ENCODE data around the gene UBP1. TPM values are rescaled to one million over a fixed set of nuclear protein-coding genes. Genes with fewer than 3 reads are reported as not detected.

UBP1 gene
- total RNA-seq, 1 donor from 2014 or later: 62.9 TPM

DNA sequence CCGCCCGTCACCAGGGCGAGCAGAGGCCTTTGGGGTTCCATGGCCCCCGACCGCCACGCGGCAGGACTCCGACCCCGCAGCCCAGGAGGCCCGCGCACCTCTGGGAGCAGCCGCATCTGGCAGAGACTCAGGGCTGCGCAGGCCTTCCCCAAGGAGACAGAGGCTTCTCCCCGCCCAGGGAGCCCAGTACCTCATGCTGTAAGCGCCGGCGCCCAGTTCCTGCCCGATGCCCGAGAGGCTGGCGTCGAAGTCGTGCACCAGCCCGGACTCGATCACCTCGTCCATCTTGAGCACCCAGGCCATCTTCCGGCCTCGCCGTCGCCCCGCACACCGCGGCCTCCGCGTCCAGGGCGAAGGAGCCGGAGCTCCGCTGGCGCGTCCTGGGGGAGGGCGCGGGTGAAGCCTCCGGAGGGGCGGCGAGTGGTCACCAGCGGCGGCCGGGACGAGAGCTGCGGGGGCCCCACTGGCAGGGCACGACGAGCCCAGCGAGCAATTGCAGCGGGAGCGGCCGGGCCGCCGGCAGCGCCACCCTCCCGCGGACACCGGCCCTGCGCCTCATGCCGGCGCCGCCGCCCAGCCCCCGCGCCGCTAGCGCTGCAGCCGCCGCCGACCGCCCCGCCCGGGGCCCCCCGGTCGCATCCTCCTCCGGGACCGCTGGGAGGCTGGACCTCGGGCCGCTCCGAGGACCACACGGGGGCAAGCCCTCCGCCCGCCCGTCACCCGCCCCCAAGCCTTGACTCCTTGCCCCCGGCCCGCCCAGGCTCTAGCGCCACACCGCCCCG, 468 bp downstream of the UBP1 start:
- intact Hi-C loops (cut with DNase I): no loop called here
- ATAC-seq: peak; percentile 61
- Histone ChIP-seq H3K27ac (peak overlapping the region; percentile 97), H3K36me3 (no peaks in the 10 kb centered on the region), H3K27me3 (no peaks in the 10 kb centered on the region), H3K4me3 (peak overlapping the region; percentile 92), H3K9me3 (no peaks in the 10 kb centered on the region), H3K4me1 (peaks cover 44% of the 10 kb centered on the region)
- peak; percentile 85 for DNase-seq
- TF ChIP-seq, protein P1, sequence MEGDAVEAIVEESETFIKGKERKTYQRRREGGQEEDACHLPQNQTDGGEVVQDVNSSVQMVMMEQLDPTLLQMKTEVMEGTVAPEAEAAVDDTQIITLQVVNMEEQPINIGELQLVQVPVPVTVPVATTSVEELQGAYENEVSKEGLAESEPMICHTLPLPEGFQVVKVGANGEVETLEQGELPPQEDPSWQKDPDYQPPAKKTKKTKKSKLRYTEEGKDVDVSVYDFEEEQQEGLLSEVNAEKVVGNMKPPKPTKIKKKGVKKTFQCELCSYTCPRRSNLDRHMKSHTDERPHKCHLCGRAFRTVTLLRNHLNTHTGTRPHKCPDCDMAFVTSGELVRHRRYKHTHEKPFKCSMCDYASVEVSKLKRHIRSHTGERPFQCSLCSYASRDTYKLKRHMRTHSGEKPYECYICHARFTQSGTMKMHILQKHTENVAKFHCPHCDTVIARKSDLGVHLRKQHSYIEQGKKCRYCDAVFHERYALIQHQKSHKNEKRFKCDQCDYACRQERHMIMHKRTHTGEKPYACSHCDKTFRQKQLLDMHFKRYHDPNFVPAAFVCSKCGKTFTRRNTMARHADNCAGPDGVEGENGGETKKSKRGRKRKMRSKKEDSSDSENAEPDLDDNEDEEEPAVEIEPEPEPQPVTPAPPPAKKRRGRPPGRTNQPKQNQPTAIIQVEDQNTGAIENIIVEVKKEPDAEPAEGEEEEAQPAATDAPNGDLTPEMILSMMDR (IDR thresholded peaks at IDR 0.05): no peak

GRCh38 chr3:33438881-33439545, 1.2 kb downstream of the UBP1 start:
- ATAC-seq (no peak), DNase-seq (no peak)
- Histone ChIP-seq H3K36me3 (no peaks in the 10 kb centered on the region), H3K4me3 (peak overlapping the region; percentile 92), H3K9me3 (no peaks in the 10 kb centered on the region), H3K27ac (peak overlapping the region; percentile 97), H3K27me3 (no peaks in the 10 kb centered on the region), H3K4me1 (peaks cover 48% of the 10 kb centered on the region)
- intact Hi-C loops (cut with DNase I): no loop called here
- TF ChIP-seq, protein P1 (IDR thresholded peaks at IDR 0.05): no peak

GRCh38 chr3:33438284-33438668, 1.9 kb downstream of the UBP1 start:
- Histone ChIP-seq H3K9me3 (no peaks in the 10 kb centered on the region), H3K4me3 (peak overlapping the region; percentile 92), H3K36me3 (no peaks in the 10 kb centered on the region), H3K27ac (peak overlapping the region; percentile 97), H3K27me3 (no peaks in the 10 kb centered on the region), H3K4me1 (peaks cover 54% of the 10 kb centered on the region)
- ATAC-seq (no peak), DNase-seq (no peak)
- TF ChIP-seq, protein P1 (IDR thresholded peaks at IDR 0.05): no peak
- intact Hi-C loops (cut with DNase I): no loop called here

GRCh38 chr3:33437556-33438283, 2.5 kb downstream of the UBP1 start:
- Histone ChIP-seq H3K27ac (peak overlapping the region; percentile 97), H3K27me3 (no peaks in the 10 kb centered on the region), H3K4me3 (peak overlapping the region; percentile 92), H3K9me3 (no peaks in the 10 kb centered on the region), H3K4me1 (peaks cover 57% of the 10 kb centered on the region), H3K36me3 (no peaks in the 10 kb centered on the region)
- DNase-seq: no peak
- TF ChIP-seq, protein P1 (IDR thresholded peaks at IDR 0.05): no peak
- no peak for ATAC-seq
- intact Hi-C loops (cut with DNase I): no loop called here

DNA sequence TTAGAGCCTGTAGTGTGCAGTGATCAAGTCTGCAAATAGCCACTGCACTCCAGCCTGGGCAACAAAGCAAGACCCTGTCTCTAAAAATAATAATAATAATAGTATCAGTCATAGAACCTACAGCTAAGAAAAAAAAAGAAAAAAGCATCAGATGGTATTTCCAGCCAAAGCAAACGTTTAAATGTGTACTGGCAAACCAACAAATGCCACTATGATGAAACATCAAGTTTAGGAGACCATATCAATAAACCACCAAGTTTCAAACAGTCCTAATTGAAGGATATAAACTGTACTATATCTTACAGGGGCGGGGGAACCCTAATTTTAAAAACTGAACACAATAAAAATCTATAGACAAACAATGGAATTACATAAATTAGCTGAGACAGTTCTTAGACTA, 6.4 kb downstream of the UBP1 start:
- no peak overlapping the region for H3K4me3 ChIP-seq
- no peaks in the 10 kb centered on the region for H3K36me3 ChIP-seq
- no peak overlapping the region for H3K27ac ChIP-seq
- TF ChIP-seq, protein P1 (IDR thresholded peaks at IDR 0.05): no peak
- intact Hi-C loops (cut with DNase I): no loop called here
- ATAC-seq: no peak
- H3K9me3 ChIP-seq: no peaks in the 10 kb centered on the region
- no peaks in the 10 kb centered on the region for H3K27me3 ChIP-seq
- peaks cover 74% of the 10 kb centered on the region for H3K4me1 ChIP-seq
- DNase-seq: no peak
